HG02943 (cell line): ENCODE measurements around the gene NRBP1.

Experiments
- ATAC-seq: cut with Tn5 transposase; IDR thresholded peaks from one replicate; pipeline ENCODE4 v1.9.1; 2021; ENCODE audit warnings: mild to moderate bottlenecking, low read depth, moderate library complexity; ENCODE audit not compliant: unreplicated experiment

The NRBP1 gene

GRCh38 chr2:27428213-27428977 lies at the start of gene NRBP1:
TSS of gene NRBP1 (plus strand) at chr2:27428631. CDS start at chr2:27433274, 4,643 bp downstream.
- ATAC-seq = peak; percentile 81

- ATAC-seq = no peak
Observed at GRCh38 chr2:27378809-27379290, 49.6 kb upstream of the NRBP1 start.

GRCh38 chr2:27379383-27379835 lies 49.0 kb upstream of the NRBP1 start:
- ATAC-seq = no peak

DNA sequence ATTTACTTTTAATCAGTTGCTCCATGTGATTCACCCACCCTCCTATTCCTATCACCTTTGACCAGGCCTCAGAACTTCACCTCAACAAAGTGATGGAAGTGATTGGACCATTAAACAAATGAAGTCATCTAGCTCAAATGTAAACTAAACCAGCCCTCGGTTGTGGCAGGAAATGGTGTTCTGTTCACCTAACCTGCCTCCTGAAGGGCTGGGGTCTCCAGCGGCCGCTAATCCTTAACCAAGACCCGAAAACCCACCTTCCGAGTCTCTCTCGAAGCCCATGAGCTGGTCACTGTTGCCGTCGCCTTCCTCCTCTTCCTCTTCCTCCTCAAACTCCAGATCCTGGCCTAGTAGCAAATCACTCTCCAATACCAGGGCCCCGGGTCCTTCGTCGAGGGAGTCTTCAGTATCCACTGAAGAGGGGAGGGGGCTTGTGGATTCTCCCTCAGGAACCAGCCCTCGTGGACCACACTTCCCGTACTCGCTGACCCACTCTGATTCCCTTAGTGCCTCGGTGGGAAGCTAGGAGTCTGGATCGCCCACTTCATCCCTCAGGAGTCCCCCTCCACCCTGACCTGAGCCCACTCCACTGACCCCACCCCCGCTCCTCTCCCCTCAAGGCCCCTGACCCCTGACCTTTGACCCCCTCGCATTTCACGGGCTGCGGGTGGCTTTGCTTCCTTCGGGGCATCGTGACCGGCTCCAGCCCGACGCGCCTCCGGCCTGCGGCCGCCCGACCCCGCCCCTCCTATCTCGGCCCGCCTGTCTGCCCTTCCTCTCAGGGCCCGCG lies 48.4 kb upstream of the NRBP1 start:
- peak; percentile 26 for ATAC-seq

DNA sequence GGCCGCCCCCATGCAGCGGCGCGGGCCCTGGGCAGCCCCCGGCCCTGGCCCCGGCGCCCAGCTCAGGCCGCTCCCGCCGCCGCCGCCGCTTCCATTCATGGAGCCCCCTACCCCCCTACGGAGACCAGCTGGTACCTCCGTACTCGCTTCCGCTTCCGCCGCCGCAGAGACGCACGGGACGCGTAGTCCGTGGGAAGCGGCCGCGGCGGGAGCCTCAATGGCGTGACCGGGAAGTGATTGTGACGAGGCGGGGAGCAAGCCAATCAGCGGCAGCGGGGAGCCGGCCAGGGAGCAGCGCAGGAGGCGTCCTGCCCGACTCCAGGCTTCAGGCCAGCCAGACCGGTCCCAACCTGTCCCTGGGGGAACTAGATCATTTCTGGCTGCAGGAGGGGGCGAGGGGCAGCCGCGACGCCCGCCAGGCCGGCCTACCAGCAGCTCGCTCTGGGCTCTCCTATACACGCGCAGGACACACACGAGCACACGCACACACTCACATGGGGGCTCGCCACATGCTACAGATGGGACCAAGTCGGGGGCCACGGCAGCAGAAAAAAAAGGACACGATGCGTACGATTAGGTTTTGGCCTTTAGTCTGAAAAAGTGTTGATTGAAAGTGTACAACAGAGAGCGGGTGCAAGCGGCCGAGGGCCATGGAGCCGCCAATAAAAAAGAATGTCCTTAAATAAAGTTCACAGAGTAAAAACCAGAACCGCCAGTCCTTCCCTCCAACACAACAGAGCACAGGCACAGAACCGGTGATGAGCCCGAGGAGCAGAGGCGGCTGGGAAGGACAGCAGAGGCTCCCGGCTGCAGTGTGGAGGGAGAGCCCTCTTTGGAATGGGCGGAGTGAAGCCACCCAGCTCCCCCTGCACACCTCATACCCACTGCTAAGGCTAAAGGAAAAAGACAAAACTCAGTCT lies 47.5 kb upstream of the NRBP1 start, which contains the start of gene ZNF513:
Gene ZNF513 (minus strand): TSS at position 109 of the 920 bp plus-strand sequence. CDS start 208 bp downstream, outside the sequence.
- peak; percentile 70 for ATAC-seq

DNA sequence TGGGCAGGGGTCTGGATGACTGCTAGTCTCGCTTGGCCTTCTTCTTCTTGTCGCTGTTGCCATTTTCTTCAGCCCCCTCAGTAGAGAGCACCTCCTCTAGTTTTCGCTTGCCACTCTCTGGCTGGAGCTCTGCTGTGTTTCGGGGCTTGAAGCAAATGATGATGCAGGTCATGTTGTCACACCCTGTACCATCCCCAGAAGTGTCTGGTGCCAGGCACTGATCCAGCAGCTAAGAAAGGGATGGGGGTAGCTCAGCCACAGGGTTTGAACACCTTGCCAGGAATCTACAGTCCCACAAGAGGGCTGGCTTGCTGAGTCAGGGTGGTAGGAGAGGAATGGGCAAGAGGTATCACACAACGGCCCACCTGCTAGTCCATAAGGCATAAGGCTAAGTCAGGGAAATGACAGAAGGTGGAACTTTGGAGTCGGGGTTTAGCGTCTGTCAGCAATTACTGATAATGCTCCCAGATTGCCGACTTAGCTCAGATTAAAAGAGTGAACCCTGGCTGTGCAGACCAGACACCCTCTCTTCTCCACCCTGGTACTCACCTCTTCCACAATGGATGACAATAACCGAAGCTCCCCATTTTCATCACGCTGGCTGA lies 46.8 kb upstream of the NRBP1 start:
- no peak for ATAC-seq

DNA sequence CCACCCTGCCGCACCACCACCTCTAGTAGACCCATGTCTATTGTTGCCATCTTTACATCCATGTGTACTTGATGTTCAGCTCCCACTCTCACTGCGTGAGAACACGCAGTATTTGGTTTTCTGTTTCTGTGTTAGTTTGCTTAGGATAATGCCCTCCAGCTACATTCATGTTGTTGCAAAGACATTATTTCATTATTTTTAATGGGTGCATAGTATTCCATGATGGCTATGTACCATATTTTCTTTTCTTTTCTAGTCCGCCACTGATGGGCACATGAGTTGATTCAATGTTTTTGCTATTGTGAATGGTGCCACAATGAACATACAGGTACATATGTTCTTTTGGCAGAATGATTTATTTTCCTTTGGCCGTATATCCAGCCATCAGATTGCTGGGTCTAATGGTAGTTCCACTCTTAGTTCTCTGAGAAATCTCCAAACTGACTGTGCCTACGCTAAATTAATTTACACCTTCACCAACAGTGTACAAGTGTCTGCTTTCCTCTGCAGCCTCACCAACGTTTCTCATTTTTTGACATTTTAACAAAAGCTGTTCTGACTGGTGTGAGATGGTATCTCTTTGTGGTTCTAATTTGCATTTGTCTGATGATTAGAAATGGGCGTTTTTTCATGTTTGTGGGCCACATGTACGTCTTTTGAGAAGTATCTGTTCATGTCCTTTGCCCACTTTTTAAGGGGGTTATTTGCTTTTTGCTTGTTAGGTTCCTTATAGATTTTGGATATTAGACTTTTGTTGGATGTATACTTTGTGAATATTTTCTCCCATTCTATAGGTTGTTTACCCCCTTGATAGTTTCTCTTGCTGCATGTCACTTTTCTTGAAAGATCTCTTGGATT lies 37.4 kb upstream of the NRBP1 start:
- no peak for ATAC-seq

DNA sequence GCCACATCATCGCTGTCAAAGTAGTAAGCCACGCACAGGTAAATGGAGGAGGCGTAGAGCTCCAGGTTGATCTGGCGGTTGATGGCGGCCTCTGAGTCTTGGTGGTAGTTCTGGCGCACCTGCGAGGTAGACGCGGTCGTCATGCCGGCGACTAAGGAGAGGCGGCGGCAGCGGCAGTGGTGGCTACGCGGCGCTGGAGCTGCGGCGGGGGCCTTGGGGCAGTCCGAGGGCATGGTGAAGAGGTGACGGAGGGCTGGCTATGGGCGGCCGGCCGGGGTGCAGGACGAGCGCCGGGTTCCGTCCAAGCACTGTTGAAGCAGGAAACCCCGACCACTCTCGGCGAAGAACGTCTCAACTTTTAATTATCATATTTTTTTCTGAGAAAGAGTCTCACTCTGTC lies 35.2 kb upstream of the NRBP1 start:
- ATAC-seq = no peak

DNA sequence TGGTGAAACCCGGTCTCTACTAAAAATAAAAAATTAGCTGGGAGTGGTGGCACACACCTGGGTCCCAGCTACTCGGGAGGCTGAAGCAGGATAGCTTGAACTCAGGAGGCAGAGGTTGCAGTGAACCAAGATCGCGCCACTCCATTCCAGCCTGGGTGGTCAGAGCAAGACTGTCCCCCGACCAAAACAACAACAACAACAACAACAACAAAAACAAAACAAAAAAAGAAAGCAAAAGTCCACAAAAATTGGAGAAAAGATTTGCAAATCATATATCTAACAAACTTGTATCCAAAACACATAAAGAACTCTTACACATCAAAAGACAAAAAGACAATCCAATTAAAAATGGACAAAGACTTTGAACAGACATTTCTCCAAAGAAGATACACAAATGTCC lies 29.5 kb upstream of the NRBP1 start:
- ATAC-seq = no peak

DNA sequence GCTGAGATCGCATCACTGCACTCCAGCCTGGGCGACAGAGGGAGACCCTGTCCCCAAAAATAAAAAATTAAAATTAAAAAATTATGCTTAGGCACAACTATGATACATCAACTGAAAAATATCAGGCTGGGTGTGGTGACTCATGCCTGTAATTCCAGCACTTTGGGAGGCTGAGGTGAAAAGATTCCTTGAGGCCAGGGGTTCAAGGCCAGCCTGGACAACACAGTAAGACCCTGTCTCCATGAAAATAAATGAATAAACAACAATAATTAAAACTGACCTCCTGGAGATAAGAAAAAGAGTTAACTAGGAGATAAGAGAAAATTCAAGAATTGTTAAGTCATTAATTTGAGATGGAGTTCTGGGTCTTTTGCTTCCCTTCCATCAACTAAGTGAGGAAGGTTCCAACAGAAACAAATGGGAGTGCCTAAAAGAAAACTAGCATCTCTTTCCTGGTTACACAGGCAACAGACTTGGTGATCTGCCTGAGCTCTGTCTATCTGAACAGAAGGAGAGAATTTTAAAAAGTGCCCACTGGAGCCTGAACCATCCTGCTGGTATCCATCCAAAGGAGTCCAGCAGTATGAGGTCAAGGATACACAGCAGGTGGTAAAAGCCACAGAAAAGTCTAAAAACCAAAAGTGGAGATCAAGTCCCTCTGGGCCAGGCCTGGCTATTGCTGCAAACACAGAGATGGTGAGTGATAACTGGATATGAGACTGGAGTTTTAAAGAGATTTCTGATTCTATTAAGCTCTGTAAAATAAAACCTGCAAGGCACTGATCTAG lies 27.9 kb upstream of the NRBP1 start:
- ATAC-seq = no peak

- ATAC-seq = no peak
Observed at GRCh38 chr2:27407798-27408491, 20.5 kb upstream of the NRBP1 start.

DNA sequence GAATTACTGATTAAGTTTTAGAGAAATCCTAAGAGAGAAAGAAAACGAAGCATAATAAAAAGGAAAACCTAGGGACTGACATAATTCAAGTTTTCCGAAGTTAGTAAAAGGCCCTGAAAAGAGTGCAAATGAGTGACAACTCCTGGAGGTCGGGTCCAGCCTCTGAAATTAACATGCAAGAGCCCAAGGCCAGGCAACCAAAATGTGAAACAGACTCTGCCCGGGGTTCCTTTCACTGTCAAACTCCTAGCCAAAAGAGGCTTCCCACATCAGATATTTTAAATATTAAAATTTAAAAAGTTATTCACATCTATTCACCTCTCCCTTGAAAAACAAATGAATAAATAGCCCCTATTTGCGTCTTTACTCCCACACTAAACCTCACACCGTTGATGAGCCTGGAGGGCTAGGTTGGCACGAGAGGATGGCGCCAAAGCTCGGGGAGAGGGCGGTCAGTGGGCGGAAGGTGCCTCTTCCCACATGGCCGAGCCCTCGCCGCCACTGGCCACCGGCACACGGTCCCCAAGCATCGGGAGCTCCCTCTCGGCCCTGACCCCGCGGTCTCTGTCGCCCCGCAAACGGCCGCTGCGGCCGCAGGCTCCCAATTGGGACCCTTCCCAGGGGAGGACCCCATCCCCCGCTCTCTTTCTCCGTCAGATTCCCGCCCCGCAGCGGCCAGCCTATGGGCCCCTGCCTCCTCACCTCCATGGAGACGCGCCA lies 19.7 kb upstream of the NRBP1 start:
- ATAC-seq = peak; percentile 35

DNA sequence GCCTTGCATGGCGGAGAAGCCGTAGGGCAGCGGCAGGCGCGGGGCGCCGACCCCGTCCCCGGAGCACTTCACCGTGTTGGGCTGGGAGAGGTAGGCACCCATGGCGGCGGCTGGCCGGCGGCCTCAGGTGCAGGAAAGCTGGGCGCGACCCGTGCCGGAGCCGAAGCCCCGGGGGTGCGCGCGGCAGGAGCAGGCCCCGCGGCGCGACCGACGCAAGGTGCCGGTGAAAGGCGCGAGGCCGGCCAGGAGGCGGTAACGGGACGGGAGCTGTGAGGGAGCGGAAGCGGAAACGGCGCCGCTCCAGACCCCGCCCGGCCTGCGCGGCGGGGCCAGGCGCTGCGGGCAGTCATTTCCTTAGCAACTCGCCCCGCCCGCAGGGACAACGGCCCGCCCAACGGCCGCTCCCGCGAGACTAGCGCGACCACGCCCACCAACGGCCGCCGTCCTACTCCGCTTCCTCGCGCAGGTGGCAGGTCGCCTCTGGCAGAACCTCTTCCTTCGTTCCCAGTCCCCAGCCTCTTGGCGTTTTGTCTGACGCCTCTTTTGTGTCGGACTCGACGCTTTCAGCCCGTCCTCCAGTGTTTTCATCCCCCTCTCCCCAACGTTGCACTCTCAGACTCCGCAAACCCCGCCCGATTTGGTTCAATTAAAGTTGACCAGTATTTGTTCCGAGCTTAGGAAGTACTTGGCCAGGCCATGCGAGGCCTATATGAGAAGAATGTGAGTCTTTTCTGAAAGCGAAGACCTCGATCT lies 18.9 kb upstream of the NRBP1 start, which contains the start of gene PPM1G:
Gene PPM1G (minus strand): TSS at position 271 of the 753 bp plus-strand sequence. CDS start 169 bp downstream, at position 102.
- ATAC-seq = peak; percentile 88

- no peak for ATAC-seq
Observed at GRCh38 chr2:27412419-27413152, 15.8 kb upstream of the NRBP1 start.

- ATAC-seq = no peak
Observed at GRCh38 chr2:27416151-27416550, 12.3 kb upstream of the NRBP1 start.
